ENCODE data around the gene GLOD5.
A peak's percentile ranks its signal among the peaks of the same experiment; 100 is the strongest.

The GLOD5 gene

GRCh38 chrX:48761674-48762471 is at the start of gene GLOD5:
GLOD5 (plus strand) TSS chrX:48761747; CDS start chrX:48761791, 44 bp downstream.
- DNase-seq = peak in 1 of 2 experiments; percentile 0

GRCh38 chrX:48711929-48712505 is 49.5 kb upstream of the GLOD5 start:
- DNase-seq = no peak

GRCh38 chrX:48713847-48714246 is 47.7 kb upstream of the GLOD5 start:
- DNase-seq = no peak

- DNase-seq = no peak
These were observed 47.0 kb upstream of the GLOD5 start for GRCh38 chrX:48714573-48714972.

GRCh38 chrX:48715072-48715471 is 46.5 kb upstream of the GLOD5 start:
- no peak for DNase-seq

GRCh38 chrX:48715876-48716502 is 45.6 kb upstream of the GLOD5 start:
- no peak for DNase-seq

- DNase-seq = no peak
These were observed 41.6 kb upstream of the GLOD5 start for GRCh38 chrX:48719958-48720357.

- DNase-seq = no peak
These were observed 40.8 kb upstream of the GLOD5 start for GRCh38 chrX:48720577-48721250.

GRCh38 chrX:48721916-48722315 is 39.6 kb upstream of the GLOD5 start:
- DNase-seq = no peak

GRCh38 chrX:48726596-48726995 is 35.0 kb upstream of the GLOD5 start:
- DNase-seq = no peak

GRCh38 chrX:48728653-48729052 is 32.9 kb upstream of the GLOD5 start:
- no peak for DNase-seq

GRCh38 chrX:48736303-48736702 is 25.2 kb upstream of the GLOD5 start:
- DNase-seq = no peak

- DNase-seq = no peak
These were observed 24.7 kb upstream of the GLOD5 start for GRCh38 chrX:48736878-48737212.

- peak; percentile 73 to 83 for DNase-seq
These were observed 24.2 kb upstream of the GLOD5 start for GRCh38 chrX:48737213-48737938.

- DNase-seq = no peak
These were observed 23.6 kb upstream of the GLOD5 start for GRCh38 chrX:48737940-48738339.

GRCh38 chrX:48741834-48742233 is 19.7 kb upstream of the GLOD5 start:
- DNase-seq = no peak

- no peak for DNase-seq
These were observed 16.3 kb upstream of the GLOD5 start for GRCh38 chrX:48745222-48745621.

GRCh38 chrX:48747415-48748016 is 14.0 kb upstream of the GLOD5 start:
- DNase-seq = no peak

- no peak for DNase-seq
These were observed 12.4 kb upstream of the GLOD5 start for GRCh38 chrX:48749182-48749581.

- DNase-seq = no peak
These were observed 10.2 kb upstream of the GLOD5 start for GRCh38 chrX:48751343-48751742.

- no peak for DNase-seq
These were observed 9.0 kb upstream of the GLOD5 start for GRCh38 chrX:48752498-48752897.

- no peak for DNase-seq
These were observed 7.8 kb upstream of the GLOD5 start for GRCh38 chrX:48753708-48754228.
